Stimulated activated CD8-positive, alpha-beta memory T cell treated with anti-CD3 and anti-CD28 coated beads, Interleukin-7, amount 100 ng/mL, for 24 hours (primary cell): ENCODE results near the gene STOML3.
A peak's percentile ranks its signal among the peaks of the same experiment; 100 is the strongest.
"Not testable (repeated sequence)": the region's sequence is repeated elsewhere in the genome, so short reads cannot be mapped to it uniquely, and the experiment has no call there.

Experiments
- DNase-seq: peaks from one replicate; pipeline ENCODE4 v3.0.0-alpha.2; 2020; ENCODE audit warnings: low read depth

The STOML3 gene, protein sequence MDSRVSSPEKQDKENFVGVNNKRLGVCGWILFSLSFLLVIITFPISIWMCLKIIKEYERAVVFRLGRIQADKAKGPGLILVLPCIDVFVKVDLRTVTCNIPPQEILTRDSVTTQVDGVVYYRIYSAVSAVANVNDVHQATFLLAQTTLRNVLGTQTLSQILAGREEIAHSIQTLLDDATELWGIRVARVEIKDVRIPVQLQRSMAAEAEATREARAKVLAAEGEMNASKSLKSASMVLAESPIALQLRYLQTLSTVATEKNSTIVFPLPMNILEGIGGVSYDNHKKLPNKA

DNA sequence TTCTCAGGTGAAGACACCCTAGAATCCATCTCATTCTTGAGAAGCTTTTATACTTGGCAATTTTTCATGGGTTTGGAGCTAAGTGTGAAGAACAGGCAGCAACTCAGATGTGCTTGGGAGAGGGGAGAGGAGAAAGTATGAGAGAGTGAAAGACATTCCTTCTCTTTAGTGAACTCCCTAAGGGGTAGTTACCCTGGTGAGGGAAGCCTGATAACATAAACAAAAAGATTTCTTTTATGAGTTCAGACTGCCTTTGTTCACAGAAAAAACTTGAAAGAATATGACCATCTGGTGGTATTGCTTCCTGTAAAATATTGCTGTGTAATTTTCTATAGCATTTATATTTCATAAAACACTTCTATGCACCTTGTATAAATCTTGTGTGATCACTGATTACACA, at the start of gene STOML3:
STOML3 (minus strand) TSS at position 139 of the 400 bp plus-strand sequence; CDS start at position 29, 110 bp downstream.
- no peak for DNase-seq

DNA sequence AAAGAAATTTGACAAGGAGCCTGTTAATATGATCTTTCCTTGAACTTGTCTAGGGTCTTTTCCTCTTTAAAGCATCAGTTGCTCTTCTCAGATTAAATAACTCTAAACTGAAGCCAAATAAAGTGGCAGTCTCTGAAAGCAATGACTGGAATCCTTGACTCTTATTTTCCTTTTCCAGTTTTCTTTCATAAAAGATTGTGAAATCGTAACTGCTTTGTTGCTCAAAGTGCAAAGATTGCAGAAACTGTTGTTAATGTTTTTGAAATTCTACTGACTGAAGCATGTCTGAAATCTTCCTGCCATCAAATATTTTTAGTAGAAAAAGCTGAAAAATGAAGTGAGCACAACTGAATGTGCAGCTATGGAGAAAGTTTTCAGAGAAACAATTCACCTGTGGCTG, 49.6 kb upstream of the STOML3 start:
- DNase-seq = no peak

DNA sequence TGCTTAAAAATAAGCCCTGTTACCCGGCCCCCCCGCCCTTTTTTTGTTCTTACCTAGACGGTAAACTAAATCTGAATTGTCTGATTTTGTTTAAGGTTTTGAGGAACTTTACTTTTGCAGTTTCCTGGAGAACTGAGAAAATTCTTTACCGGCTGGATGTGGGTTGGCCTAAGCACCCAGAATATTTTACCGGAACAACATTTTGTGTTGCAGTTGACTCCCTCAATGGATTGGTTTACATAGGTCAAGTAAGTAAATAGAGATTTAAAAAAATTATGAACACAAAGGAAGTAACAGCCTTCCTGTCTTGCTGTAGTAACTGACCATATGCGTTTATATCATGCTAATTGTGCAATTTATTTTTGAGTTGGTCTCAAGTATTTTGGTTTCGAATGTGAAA, 48.4 kb upstream of the STOML3 start:
- DNase-seq = no peak

DNA sequence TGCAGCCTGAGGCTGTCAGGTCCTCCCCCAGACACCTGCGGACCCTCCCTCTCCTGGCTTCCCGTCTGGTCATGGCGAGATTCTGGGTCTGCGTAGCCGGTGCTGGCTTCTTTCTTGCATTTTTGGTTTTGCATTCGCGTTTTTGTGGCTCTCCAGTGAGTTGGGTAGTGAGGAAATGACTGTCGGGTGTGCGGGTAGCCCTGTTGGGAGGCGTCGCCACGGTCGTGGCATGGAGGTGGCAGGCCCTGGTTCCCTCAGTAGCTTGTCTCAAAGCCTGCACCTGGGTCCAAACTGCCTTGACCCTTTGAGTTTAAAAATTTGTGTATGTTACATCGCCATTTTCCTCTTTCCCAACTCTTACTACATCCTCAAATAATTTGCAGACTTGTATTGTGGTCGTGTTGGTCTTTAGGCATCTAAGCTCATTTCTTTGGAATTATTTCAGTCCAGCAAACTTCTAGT, 48.0 kb upstream of the STOML3 start:
- DNase-seq = peak; percentile 24

DNA sequence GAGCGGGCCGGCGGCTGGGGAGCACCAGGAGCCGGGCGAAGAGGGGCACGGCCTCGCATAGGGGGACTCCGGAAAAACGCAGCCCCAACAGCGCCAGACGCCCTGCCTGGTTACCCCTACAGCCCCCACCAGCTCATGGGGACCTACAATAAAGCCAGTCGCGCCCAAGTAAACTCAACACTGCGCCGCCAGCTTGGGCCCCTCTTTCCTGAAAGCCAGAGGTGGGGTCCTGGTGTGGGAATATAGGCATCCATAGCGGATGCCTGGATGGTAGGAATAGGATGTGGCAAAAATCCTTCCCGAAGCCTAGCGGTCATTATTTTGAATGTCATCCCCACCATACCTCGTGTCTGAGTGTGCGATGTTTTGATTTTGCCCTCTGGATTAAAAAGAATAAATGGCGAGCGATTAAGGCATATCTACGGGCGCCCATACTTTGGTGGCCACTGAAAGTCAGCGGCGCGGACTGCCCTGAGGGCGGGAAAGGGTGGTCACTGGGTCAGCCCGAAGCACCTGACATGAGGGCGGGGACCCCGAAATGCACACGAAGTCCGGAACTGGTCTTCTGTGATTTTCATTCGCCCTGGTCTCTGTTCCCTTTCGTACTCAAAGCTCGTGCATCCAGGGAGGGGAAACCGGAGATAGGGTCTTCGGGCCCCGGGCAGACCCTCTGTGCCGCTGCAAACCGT, 47.4 kb upstream of the STOML3 start, which contains the start of the genes NHLRC3 and PROSER1:
NHLRC3 (plus strand) TSS at position 577 of the 689 bp plus-strand sequence. CDS start 184 bp downstream, outside the sequence.
PROSER1 (minus strand) TSS at position 210 of the 689 bp plus-strand sequence. CDS start 847 bp downstream, outside the sequence.
- DNase-seq = peak; percentile 71

DNA sequence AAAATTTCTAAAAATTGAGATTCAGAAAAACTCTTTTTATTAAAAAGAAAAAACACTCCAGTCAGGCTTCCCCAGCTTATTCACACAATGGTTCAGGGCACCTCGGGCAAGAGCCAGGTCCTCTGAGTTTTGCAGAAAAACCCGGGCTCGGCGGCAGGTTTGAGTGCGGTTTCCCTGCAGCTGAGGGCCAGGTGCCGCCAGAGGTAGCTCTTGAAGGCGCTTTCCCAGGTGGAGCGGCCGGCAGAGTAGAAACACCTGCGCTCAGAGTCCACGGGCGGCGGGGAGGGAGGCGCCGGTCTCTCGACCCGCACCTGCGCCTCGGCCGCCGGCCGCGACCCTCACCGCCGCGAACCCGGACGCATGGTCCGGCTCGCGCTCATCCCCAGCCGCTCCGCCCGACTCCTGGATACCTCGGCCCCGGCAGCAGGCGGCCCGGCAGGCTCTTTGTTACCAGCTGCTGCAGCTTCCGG, 46.8 kb upstream of the STOML3 start:
- DNase-seq = peak; percentile 1

DNA sequence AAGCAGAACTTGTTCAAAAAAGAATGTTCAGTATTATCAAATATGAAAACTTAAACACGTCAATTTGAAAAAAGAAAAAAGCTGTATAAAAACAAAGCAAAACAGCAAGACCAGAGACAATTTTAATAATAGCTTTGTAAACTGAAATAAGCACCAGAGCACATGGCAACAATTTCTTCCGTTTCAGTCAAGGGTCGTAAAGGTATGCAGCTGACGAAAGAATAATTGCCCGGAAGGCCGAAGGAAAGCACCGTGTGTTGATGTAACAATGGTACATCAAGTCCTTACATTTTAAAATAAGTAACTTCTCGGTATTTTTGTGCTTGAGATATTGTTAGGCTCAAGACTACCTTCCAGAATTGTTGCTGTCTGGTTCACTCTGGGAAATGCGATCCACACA, 45.6 kb upstream of the STOML3 start:
- DNase-seq = no peak

DNA sequence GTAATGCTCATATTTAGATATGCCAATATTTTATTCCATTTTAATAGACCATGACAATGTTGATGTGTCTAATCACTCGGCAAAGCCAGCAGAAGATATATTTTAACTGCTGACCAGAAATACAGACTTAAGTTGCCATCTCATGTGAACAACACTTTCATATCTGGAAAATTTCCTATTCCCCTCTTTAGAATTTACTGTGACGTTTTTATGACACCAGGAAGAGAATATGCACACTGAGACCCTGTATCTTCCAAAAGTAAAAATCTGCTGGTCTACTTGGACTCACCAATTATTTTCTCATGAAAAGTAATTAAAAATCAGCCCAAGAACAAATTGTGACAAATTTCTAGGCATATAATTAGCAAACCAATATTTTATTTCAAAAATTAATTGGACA, 45.2 kb upstream of the STOML3 start:
- DNase-seq = no peak

DNA sequence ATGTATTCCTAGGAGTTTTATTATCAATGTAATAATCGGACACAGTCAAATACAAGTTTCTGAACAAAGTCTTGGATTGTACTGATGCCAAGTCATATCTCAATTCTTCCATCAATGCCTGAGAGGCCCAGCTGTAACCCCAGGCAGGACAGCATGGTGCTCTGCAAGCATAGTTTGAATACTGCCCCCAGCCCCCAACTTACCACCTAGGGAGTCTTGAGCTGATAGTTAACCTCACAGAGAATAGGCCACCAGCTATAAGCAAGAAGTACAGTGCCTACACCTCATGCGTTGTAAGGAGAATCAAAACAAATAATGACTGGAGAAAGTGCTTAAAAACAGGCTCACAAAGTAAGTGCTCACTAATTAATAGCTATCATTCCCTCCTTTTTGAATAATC, 44.6 kb upstream of the STOML3 start:
- DNase-seq = no peak

DNA sequence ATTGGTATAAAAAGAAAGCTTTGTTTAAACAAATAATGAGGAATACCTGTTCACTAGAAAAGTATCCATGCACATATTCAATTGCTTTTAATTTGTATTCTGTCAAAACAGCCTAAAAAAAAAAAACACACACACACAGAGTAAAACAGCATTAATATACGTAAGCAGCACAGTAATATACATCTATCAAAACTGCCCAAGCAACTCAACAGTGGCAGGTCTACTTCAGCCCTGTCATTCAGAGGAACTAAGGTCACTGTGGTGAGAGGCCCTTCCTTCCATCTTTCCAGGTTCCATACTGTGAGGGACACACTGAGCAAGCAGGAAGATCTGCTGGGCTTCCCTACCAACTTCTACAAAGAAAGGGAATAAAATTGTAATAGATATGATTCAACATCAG, 43.5 kb upstream of the STOML3 start:
- DNase-seq = no peak

DNA sequence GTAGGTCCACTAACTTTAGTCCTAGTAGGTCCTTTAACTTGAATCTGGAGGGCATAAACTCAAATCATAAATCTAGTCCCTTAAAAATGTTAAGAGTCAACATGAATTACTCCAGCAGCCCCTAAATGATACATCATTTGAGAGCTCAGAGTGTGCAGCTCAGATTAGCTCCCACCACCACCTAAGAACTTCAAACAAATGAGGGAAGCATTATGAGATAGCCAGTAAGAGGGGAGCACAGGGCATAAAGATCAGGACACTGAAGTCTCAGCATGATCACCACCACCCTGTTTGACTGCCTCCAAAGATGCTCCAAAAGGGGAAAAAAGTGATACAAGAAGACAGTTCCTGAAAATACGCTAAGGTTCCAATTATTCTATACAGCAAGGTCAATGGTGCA, 41.5 kb upstream of the STOML3 start:
- DNase-seq = no peak

DNA sequence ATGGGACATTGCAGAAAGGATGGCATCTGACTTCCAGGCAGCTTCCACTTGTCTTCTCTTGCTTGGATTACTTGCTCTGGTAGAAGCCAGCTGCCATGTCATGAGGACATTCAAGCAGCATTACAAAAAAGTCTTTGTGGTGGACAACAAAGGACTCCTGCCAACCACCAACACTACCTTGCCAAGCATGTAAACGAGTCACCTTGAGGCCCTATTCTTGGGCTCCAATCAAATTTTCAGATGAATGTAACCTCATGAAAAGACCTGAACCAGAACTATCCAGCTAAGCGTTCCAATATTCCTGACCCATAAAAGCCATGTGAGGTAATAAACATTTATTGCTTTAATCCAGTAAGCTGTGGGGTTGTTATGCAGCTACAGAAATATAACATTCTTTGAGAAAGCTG, 34.8 kb upstream of the STOML3 start:
- no peak for DNase-seq

DNA sequence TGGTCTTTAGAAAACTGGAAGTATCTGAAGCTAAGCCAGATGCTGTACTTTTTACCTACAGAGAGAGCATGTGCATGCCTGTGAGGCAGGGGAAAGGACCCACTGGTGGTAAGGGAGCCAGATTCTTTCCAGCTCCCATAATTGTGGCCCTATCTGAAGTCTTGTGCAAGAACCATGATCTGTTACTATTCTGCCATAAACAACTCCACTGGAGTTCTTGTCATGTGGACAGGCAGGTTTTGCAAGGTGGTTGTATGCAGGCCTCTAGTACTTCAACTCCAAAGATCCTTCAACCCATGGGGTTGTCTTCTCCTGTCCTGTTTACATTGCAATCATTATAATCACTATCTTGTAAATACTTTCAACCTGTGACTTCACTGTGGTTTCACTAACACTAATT, 33.1 kb upstream of the STOML3 start:
- no peak for DNase-seq

DNA sequence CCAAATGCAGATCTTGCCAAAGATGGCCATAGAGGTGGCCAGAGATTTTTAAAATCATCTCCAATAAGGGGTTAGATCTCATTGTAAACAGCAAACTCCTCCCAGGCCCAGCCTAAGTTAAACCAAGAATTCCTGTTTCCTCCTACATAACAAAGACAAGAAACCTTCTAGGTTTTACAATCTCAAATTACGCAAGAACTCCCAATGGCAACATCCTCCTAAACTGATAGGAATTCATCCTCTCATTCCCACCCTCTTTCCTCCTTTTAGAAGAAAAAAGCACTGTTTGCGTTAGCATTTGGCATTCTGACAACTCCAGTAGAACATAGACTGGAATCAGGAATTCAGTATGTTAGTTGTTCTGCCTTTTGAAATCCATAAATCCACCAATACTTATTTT, 32.7 kb upstream of the STOML3 start:
- no peak for DNase-seq

DNA sequence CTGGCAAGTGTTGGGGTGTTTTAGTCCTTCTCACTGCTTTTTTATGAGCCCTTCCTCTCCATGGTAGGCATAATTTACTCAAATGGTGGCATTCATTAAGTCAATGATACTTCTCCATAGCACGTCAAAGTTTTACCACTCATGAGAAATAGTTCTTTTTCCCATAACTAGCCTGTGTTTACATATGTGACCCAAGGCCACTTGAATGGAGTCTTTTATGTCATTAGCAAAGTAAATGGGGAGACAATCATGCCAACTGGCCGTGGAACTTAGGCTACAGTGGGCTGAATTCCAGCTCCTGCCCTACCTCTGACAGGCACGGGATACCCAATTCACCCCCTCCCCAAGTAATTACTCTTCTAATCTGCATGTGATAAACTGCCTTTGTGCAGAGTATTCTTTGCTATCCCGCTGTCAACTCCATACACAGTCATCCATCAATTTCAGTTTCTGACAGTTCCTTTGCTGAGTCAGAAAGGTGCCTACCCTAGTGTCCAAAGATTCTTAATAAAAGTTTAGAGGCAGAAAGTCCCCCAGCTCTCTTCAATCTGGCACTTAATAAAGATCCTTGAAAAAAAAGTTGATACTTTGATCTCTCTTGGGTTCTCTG, 30.3 kb upstream of the STOML3 start:
- DNase-seq = no peak

DNA sequence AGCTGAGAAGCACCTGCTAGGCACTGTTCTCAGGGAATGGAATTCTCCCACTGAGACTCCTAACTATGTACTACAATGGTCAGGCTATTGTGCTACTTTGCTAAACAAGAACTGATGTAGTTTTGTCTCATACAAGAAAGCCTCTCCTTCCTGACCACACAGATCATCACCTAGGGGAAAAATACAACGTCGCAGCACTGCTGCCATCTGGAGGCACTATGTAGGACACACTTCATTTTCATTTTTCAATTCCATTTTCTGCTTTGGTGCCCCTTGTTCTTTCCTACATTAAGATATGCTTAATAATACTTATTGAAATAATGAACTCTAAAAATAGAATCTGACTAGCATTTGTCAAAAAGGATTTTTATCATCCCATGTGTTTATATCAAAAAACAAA, 26.2 kb upstream of the STOML3 start:
- DNase-seq = no peak

DNA sequence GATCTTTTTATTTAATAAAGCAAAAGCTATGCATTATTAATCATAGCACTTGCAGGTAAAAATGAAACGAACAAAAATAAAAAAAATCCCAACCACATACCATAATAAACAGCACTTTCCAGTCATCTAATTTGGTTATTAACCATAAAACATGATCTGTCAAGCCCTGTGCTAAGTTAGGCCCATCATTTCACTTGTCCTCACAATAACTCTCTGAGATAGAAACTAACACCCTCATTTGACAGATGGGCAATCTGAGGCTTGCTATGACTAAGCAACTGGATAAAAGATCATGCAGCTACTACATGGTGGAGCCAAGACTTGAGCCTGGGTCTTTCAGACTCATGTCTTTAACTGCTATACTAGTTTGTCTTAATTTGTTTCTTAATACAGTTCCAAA, 25.5 kb upstream of the STOML3 start:
- no peak for DNase-seq

DNA sequence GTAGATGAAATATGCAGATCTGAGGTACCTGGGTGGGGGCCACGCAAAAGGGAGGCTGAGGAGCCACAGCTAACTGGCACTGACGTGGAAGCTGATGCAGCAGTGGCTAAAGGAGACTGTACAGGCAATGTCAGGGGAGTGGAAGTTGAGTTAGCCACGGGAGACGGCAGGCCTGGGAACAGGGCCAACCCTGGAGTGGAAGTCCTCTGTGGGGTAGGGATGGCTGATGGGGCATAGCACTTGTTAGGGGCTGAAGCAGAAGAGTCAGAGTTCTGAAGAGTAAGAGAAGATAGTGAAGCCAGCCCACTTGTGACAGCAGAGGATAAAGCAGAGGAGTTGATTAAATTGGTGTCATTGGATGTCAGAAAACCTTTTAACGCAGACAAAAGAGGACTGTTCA, 22.8 kb upstream of the STOML3 start:
- no peak for DNase-seq

DNA sequence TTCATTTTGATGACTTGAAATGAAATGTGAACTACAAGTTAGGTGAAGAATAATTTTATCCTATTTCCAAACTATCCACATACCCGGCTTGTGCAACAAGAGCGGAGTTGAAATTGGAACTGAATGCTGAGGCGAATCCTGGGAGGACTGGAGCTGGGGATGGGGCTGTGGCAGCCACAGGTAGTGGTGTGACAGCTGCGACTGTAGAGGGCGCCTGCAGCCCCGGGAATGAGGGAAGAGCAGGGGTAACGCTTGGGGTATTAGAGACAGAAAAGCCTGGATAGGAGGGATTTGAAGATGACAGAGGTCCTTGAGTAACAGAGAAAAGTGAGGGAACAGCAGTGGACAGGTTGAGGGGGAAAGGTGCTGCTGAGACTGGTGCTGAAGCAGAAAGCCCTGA, 22.0 kb upstream of the STOML3 start:
- DNase-seq = no peak

DNA sequence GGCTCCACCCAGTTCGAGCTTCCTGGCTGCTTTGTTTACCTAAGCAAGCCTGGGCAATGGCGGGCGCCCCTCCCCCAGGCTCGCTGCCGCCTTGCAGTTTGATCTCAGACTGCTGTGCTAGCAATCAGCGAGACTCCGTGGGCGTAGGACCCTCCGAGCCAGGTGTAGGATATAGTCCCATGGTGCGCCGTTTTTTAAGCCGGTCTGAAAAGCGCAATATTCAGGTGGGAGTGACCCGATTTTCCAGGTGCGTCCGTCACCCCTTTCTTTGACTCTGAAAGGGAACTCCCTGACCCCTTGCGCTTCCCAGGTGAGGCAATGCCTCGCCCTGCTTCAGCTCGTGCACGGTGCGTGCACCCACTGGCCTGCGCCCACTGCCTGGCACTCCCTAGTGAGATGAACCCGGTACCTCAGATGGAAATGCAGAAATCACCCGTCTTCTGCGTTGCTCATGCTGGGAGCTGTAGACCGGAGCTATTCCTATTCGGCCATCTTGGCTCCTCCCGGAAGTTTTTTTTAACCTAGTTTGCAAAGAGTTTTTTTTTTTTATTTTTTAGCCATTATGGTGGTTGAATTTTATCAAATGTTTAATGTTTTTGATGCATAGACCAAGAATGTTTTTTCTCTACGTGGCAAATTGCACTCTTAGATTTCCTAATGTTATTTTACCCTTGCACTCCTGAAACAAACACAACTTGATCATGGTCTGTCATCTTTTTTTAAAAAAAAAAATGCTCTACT, 15.9 kb upstream of the STOML3 start:
- not testable (repeated sequence) for DNase-seq

DNA sequence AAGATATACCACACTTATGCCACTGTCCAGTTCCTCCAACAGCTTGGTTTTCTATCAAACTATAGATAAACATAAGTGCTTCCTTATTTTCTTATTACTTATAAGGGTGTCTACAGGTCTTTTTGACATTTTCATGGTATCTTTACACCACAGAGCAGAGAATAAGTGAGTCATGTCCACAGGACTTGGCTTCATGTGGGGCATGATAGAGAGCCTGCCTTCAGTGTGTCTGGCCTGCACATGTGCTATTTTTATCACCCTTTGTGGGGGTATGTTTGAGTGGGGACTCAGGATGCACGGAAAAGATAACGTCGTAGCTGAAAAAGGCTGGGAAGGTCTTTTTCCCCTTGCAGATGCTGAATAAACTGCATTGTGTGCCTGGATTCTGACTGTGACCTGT, 8.1 kb upstream of the STOML3 start:
- DNase-seq = no peak

DNA sequence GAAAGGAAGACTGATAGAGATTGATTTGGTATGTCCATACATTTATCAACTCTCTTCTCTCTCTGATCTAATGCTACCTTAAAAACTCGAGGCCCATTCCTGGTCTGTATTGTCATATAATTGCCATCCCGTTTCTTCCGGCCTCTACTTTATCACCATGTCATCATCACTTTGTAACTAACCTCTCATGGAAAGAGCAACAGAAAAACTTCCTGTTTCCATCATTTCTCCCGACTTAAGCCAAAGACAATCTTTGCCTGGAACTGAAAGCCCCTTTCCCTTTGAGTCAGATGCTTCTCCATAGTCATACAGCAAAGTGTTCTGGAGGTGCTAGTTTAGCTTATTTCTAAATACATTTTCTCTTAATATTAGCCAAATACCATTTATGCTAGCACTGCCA, 2.8 kb upstream of the STOML3 start:
- no peak for DNase-seq
